Measurements from ENCODE around the gene GNA12.

The GNA12 gene

DNA sequence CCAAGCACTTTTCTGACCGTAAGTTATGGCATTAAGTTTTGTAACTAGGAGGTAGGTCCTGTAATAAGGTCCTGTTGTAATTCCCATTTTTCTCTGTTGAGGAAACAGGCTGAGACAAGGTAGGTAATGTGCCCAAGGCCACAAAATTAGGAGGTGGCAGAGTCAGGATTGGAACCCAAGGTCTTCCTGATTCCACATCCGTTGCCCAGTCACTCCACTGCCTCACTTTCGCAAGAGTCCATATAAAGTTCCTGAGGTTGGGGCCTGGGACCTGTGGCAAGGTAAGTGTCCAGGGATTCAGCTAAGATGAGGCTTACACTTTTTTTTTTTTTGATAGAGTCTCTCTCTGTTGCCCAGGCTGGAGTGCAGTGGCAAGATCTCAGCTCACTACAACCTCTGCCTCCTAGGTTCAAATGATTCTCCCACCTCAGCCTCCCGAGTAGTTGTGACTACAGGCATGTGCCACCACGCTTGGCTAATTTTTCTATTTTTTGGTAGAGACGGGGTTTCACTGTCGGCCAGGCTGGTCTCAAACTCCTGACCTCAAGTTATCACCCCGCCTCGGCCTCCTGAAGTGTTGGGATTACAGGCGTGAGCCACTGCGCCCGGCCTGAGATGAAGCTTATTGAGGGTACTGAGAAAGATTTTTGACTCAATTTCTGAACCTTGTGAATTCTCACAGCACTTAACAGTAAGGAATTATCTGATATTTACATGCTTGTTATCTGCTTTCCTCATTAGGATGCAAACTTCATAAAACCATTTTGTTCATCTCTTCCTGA is 20.3 kb upstream of the GNA12 start:
- Histone ChIP-seq H2AFZ (ENCODE audit: low read depth, low read length, severe bottlenecking) (no peak overlapping the region), H3K79me2 (ENCODE audit: insufficient read depth, low read length) (no peaks in the 10 kb centered on the region), H3K36me3 (ENCODE audit: low read length) (no peaks in the 10 kb centered on the region), H3K9me3 (ENCODE audit: insufficient read depth, low read length) (no peaks in the 10 kb centered on the region), H3K4me3 (ENCODE audit: insufficient read depth, low read length, poor library complexity, severe bottlenecking) (no peak overlapping the region), H3K9me2 (replicated peaks; ENCODE audit: insufficient read depth, low read length) (no peaks in the 10 kb centered on the region), H3K4me2 (ENCODE audit: low read depth, low read length, poor library complexity, severe bottlenecking) (no peak overlapping the region), H3F3A (ENCODE audit: insufficient read depth) (no peaks in the 10 kb centered on the region), H4K20me1 (ENCODE audit: low read depth, low read length) (no peaks in the 10 kb centered on the region), H3K27ac (ENCODE audit: low read depth, low read length) (no peak overlapping the region), H3K27me3 (ENCODE audit: low read length) (no peaks in the 10 kb centered on the region), H3K9ac (ENCODE audit: low read length) (no peak overlapping the region)
- TF ChIP-seq EZH2phosphoT487 (conservative IDR thresholded peaks at IDR 0.05; ENCODE audit: low read length), result no peak
- TF ChIP-seq, protein P1, sequence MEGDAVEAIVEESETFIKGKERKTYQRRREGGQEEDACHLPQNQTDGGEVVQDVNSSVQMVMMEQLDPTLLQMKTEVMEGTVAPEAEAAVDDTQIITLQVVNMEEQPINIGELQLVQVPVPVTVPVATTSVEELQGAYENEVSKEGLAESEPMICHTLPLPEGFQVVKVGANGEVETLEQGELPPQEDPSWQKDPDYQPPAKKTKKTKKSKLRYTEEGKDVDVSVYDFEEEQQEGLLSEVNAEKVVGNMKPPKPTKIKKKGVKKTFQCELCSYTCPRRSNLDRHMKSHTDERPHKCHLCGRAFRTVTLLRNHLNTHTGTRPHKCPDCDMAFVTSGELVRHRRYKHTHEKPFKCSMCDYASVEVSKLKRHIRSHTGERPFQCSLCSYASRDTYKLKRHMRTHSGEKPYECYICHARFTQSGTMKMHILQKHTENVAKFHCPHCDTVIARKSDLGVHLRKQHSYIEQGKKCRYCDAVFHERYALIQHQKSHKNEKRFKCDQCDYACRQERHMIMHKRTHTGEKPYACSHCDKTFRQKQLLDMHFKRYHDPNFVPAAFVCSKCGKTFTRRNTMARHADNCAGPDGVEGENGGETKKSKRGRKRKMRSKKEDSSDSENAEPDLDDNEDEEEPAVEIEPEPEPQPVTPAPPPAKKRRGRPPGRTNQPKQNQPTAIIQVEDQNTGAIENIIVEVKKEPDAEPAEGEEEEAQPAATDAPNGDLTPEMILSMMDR (IDR thresholded peaks at IDR 0.05; ENCODE audit: insufficient read depth, low read length, poor library complexity, severe bottlenecking), result no peak

DNA sequence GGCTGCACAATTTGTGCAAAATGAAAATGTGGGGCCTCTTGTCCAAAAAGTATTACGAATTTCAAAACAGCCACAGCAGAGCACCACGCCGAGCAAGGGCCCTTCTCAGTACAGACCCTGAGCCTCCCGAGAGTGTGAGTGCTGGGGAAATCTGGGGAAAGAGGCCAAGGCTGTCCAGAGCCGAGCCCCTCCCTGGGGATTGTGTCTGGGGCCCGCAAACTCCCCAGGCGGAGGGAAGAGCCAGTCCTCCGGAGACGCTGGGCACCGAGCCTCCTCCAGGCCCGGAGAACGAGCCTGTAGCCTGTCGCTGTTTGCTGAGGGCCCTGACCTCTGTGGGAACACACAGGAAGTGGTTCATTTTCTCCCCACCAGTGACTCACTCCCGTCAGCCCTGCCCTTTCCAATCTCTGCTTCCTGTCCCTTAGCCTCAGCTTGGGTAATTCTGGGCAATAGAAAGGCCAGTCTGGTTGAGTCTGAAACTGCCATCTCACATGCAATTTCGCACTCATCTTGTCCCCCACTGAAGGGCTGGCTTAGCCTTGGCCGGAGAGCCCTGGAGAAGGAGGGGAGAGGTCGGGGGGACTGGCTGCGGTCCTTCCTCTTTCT is 19.5 kb upstream of the GNA12 start:
- Histone ChIP-seq H3K27ac (ENCODE audit: low read depth, low read length) (no peak overlapping the region), H3K9me2 (replicated peaks; ENCODE audit: insufficient read depth, low read length) (no peaks in the 10 kb centered on the region), H3K4me2 (ENCODE audit: low read depth, low read length, poor library complexity, severe bottlenecking) (no peak overlapping the region), H3K9ac (ENCODE audit: low read length) (no peak overlapping the region), H3K9me3 (ENCODE audit: insufficient read depth, low read length) (no peaks in the 10 kb centered on the region), H3K36me3 (ENCODE audit: low read length) (no peaks in the 10 kb centered on the region), H4K20me1 (ENCODE audit: low read depth, low read length) (no peaks in the 10 kb centered on the region), H3K4me3 (ENCODE audit: insufficient read depth, low read length, poor library complexity, severe bottlenecking) (no peak overlapping the region), H3F3A (ENCODE audit: insufficient read depth) (no peaks in the 10 kb centered on the region), H3K27me3 (ENCODE audit: low read length) (no peaks in the 10 kb centered on the region), H3K79me2 (ENCODE audit: insufficient read depth, low read length) (no peaks in the 10 kb centered on the region), H2AFZ (ENCODE audit: low read depth, low read length, severe bottlenecking) (no peak overlapping the region)
- TF ChIP-seq EZH2phosphoT487 (conservative IDR thresholded peaks at IDR 0.05; ENCODE audit: low read length), result no peak
- TF ChIP-seq, protein P1 (IDR thresholded peaks at IDR 0.05; ENCODE audit: insufficient read depth, low read length, poor library complexity, severe bottlenecking), result no peak

DNA sequence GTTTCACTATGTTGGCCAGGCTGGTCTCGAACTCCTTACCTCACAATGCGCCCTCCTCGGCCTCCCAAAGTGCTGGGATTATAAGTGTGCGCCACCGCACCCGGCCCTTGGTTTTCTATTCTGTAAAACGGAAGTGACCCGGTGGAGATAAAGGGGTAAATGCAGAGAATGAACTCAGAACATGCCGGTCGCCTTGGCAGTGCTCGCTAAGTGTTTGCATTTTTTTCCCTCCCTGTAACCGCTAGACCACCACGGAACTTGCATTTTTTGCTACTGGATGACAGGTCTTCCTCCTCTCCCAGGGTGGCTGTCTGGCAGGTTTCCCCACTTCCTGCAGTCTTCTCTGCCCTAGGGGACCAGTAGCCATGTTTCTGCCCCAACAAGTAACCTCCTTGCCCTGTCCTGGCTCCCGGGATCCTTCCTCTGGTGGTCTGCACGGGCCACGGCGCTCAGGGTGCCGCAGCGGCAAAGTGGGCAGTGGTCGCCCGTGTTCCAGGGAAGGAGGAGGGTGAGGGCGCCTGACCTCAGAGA is 18.8 kb upstream of the GNA12 start:
- Histone ChIP-seq H3K27ac (ENCODE audit: low read depth, low read length) (no peak overlapping the region), H3K9me3 (ENCODE audit: insufficient read depth, low read length) (no peaks in the 10 kb centered on the region)

More for the DNA sequence above, 18.8 kb upstream of the GNA12 start:
- TF ChIP-seq, protein P1 (IDR thresholded peaks at IDR 0.05; ENCODE audit: insufficient read depth, low read length, poor library complexity, severe bottlenecking), result no peak
- TF ChIP-seq EZH2phosphoT487 (conservative IDR thresholded peaks at IDR 0.05; ENCODE audit: low read length), result no peak
- H3K79me2 ChIP-seq (ENCODE audit: insufficient read depth, low read length), result no peaks in the 10 kb centered on the region
- no peak overlapping the region for H3K9ac ChIP-seq (ENCODE audit: low read length)
- H3K9me2 ChIP-seq (replicated peaks; ENCODE audit: insufficient read depth, low read length), result no peaks in the 10 kb centered on the region
- no peak overlapping the region for H3K4me2 ChIP-seq (ENCODE audit: low read depth, low read length, poor library complexity, severe bottlenecking)
- no peaks in the 10 kb centered on the region for H3K27me3 ChIP-seq (ENCODE audit: low read length)
- no peak overlapping the region for H2AFZ ChIP-seq (ENCODE audit: low read depth, low read length, severe bottlenecking)
- no peaks in the 10 kb centered on the region for H4K20me1 ChIP-seq (ENCODE audit: low read depth, low read length)
- H3F3A ChIP-seq (ENCODE audit: insufficient read depth), result no peaks in the 10 kb centered on the region
- no peak overlapping the region for H3K4me3 ChIP-seq (ENCODE audit: insufficient read depth, low read length, poor library complexity, severe bottlenecking)
- no peaks in the 10 kb centered on the region for H3K36me3 ChIP-seq (ENCODE audit: low read length)

Data from SU-DHL-6 (cell line).